ENCODE measurements around the gene NR2F2.

- no peak for TF ChIP-seq CTCF (IDR thresholded peaks at IDR 0.05 in 8 of 11, conservative IDR thresholded peaks at IDR 0.05 in 3 of 11)
- no peak for TF ChIP-seq POLR2A (IDR thresholded peaks at IDR 0.05)
These were observed 14.4 kb downstream of the NR2F2 start for GRCh38 chr15:96344706-96345559.

Measured in spleen (tissue), 7 donors.